HFF-Myc (cell line): ENCODE results near the gene LRRC52.

Source experiments
- DNase-seq: peaks from one replicate; pipeline ENCODE4 v3.0.0-alpha.2; 2011; ENCODE audit warnings: low read depth; ENCODE audit errors: extremely low read depth
- H3K4me3 ChIP-seq: replicated peaks from 2 replicates; pipeline ENCODE4 v1.5.1; 2011; ENCODE audit warnings: low read depth, mild to moderate bottlenecking, control low read depth, low read length
- TF ChIP-seq, protein P1 (sequence below): IDR thresholded peaks from 2 replicates; pipeline ENCODE4 v1.5.1; 2012; ENCODE audit warnings: mild to moderate bottlenecking, low read depth, low read length, control low read depth; ENCODE audit errors: missing control alignments

The LRRC52 gene

DNA sequence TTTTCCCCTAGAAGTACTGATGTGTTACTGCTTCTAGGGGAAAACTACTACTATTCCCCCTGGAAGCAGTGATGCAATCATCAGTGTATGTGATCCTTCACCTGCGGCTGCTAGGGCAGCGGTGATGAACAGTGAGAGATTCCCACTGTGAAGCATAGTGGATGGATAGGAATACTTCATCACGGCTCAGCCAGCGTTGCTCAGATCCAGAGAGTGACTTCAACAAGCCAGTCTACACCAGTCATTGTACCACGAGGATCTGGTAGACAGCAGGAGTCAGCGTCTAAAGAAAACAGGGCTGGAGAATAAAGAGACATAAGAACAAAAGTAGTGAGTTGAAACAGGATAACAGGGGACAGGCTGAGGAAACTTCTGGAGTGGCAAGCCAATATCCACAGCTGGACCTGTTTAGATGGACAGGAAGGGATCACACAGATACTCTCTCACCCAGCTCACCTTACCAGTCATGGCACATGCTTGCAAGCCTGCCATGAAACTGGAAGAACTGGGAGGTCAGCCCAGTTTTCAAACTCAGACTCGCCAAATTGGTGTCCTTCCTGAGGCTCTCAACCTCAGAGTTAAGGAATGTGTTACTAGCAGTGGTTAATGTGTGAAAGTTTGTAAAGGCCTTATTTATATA is 42.4 kb upstream of the LRRC52 start:
- no peak overlapping the region for H3K4me3 ChIP-seq
- TF ChIP-seq, protein P1, sequence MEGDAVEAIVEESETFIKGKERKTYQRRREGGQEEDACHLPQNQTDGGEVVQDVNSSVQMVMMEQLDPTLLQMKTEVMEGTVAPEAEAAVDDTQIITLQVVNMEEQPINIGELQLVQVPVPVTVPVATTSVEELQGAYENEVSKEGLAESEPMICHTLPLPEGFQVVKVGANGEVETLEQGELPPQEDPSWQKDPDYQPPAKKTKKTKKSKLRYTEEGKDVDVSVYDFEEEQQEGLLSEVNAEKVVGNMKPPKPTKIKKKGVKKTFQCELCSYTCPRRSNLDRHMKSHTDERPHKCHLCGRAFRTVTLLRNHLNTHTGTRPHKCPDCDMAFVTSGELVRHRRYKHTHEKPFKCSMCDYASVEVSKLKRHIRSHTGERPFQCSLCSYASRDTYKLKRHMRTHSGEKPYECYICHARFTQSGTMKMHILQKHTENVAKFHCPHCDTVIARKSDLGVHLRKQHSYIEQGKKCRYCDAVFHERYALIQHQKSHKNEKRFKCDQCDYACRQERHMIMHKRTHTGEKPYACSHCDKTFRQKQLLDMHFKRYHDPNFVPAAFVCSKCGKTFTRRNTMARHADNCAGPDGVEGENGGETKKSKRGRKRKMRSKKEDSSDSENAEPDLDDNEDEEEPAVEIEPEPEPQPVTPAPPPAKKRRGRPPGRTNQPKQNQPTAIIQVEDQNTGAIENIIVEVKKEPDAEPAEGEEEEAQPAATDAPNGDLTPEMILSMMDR = no peak
- DNase-seq = no peak

DNA sequence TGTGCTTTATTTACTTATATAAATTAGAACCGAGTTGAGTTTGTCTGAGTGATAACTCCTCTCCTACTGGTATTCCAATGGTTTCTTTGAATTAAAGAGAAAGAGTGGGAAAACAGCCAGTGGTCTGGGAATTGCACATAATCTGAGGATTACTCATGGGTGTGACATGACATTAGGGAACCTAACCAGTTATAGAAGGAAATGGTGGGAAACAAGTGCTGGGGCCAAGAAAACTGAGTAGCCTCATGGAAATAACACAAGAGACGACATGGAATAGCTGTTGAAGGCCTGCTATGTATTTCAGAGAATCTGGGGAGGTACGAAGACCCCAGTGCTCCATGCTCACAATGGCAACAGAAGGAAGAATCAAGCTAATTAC is 41.8 kb upstream of the LRRC52 start:
- TF ChIP-seq, protein P1 = no peak
- DNase-seq = no peak
- H3K4me3 ChIP-seq = no peak overlapping the region

DNA sequence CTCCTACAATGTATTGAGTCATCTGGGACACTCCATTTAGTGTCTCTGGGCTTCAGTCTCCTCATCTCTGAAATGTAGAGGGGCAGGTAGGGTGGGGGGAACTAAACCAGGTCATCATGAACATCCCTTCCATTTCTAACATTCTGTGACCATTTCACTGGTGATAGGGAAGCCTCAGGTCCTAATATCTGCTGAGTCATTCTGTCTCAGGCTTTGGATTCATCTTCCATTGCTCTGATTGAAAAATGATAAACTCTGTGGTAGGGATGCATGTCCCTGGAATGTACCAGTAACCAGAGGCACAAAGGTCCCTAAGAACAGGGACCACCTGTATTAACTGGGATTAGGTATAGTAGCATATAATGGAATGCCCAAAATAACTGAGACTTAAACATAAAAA is 36.2 kb upstream of the LRRC52 start:
- no peak overlapping the region for H3K4me3 ChIP-seq
- no peak for DNase-seq
- TF ChIP-seq, protein P1 = no peak

DNA sequence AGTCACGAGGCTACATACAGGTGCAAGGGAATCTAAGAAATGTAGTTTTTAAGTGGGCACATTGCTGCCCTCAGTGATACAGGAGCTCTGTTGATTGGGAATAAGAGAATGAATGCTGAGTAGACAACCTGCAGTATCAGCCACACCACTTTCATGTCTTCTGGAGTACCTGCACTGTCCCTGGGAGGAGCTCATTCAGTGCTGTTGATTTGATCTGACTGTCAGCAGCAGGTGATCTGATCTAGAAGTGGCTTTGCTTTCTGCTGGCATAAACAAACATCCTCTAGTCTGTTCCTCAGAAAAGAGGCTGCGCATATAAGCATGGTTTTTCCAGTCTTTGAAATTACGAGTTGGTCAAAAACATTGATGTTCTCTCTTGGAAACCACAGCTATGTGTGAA is 35.5 kb upstream of the LRRC52 start:
- TF ChIP-seq, protein P1 = no peak
- H3K4me3 ChIP-seq = no peak overlapping the region
- no peak for DNase-seq

DNA sequence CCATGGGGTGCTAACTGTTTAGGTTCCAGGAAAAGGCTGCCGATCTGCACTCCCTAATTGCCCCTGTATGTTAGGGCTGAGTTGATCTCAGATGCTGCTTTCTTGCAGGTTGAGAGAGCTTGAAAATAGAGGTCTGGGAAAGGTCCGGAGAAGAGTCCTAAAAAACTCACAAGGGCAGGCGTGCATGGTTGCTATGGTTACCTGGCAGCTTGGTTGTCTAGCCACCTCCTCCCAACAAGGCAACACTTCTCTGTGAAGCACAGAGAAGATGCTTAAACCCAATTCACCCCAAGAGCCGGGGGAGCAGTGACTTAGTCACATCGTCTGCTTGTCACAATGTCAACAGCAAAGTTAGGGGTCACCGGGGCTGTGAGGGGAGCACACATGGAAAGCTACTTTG is 31.0 kb upstream of the LRRC52 start:
- H3K4me3 ChIP-seq = no peak overlapping the region
- DNase-seq = no peak
- TF ChIP-seq, protein P1 = no peak

DNA sequence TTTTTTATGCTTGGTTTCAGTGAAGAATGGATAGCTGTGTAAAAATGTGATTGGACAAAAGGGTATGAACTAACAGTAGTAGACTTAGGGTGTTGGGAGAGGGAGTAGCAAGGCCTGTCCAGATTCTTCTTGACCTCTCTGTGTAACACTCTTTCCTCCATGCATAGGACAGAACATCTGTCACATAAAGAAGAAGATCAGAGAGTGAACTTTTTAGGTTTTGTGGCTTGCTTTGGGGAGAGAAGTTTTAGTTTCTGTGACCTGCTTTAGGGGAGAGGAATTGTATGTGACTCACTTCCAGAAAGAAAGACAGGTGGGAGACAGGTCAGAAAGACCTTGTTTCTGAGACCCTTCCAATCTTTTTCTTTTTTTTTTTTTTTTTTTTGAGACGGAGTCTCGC is 27.3 kb upstream of the LRRC52 start:
- DNase-seq = no peak
- TF ChIP-seq, protein P1 = no peak
- H3K4me3 ChIP-seq = no peak overlapping the region

DNA sequence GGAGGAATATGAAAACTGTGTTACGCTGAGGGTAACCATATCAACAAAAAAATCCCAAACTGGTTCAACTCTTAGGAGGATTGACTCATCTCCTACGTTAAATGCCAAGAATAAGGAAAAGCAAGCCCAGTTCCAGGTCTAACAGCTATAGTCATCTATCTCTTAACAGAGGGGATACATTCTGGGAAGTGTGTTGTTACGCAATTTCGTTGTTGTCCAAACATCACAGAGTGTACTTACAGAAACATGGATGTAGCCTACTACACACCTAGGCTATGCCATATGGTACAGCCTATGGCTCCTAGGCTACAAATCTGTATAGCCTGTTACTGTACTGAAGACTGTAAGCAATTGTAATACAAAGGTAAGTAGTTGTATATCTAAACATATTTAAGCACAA is 23.2 kb upstream of the LRRC52 start:
- no peak for DNase-seq
- no peak overlapping the region for H3K4me3 ChIP-seq
- TF ChIP-seq, protein P1 = no peak
